ENCODE measurements around the gene FAHD1.

FAHD1 gene

GRCh38 chr16:1822801-1823200, 4.2 kb upstream of the FAHD1 start:
- H3K4me3 ChIP-seq, result no peak overlapping the region
- H3K36me3 ChIP-seq (ENCODE audit: insufficient read depth, low read length), result no peaks in the 10 kb centered on the region
- no peak for DNase-seq (ENCODE audit: low read depth, low spot score)
- no peak overlapping the region for H3K27ac ChIP-seq
- TF ChIP-seq FOXP2 (optimal IDR thresholded peaks at IDR 0.05; ENCODE audit: control extremely low read depth, extremely low read length, insufficient read depth) (no peak), POLR2AphosphoS5 (IDR thresholded peaks at IDR 0.05; ENCODE audit: borderline replicate concordance, low read depth, low read length) (no peak), EZH2 (IDR thresholded peaks at IDR 0.05) (no peak)
- H3K9me3 ChIP-seq (ENCODE audit: low read depth, low read length), result no peaks in the 10 kb centered on the region
- no peak overlapping the region for H3K9ac ChIP-seq (ENCODE audit: insufficient read length)

GRCh38 chr16:1823821-1824220, 3.2 kb upstream of the FAHD1 start:
- no peak overlapping the region for H3K27ac ChIP-seq
- no peaks in the 10 kb centered on the region for H3K9me3 ChIP-seq (ENCODE audit: low read depth, low read length)
- TF ChIP-seq FOXP2 (optimal IDR thresholded peaks at IDR 0.05; ENCODE audit: control extremely low read depth, extremely low read length, insufficient read depth) (no peak), POLR2AphosphoS5 (IDR thresholded peaks at IDR 0.05; ENCODE audit: borderline replicate concordance, low read depth, low read length) (no peak), EZH2 (IDR thresholded peaks at IDR 0.05) (no peak)
- no peak overlapping the region for H3K4me3 ChIP-seq
- no peak overlapping the region for H3K9ac ChIP-seq (ENCODE audit: insufficient read length)
- no peaks in the 10 kb centered on the region for H3K36me3 ChIP-seq (ENCODE audit: insufficient read depth, low read length)
- DNase-seq (ENCODE audit: low read depth, low spot score), result no peak

DNA sequence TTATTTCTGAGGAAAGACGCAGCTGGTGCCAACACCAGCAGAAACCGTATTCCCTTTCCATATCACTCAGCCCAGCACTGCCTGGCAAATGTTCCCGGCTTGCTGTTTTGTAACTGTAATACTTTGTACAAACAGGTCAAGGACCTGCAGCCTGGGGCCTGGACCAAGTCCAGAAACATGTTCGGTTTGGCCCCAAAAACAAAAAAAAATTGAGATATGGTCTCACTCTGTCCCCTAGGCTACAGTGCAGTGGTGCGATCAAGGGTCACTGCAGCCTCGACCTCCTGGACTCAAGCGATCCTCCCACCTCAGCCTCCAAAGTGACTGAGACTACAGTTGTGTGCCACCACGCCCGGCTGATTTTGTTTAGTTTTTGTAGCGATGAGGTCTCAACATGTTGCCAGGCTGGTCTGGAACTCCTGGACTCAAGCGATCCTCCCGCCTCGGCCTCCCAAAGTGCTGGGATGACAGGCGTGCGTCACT, 1.6 kb upstream of the FAHD1 start:
- no peaks in the 10 kb centered on the region for H3K9me3 ChIP-seq (ENCODE audit: low read depth, low read length)
- H3K9ac ChIP-seq (ENCODE audit: insufficient read length), result no peak overlapping the region
- peak overlapping the region; percentile 95; the same call in 1 of the 2 replicates for H3K4me3 ChIP-seq
- no peak overlapping the region for H3K27ac ChIP-seq
- no peak for DNase-seq (ENCODE audit: low read depth, low spot score)
- TF ChIP-seq FOXP2 (optimal IDR thresholded peaks at IDR 0.05; ENCODE audit: control extremely low read depth, extremely low read length, insufficient read depth) (no peak), POLR2AphosphoS5 (IDR thresholded peaks at IDR 0.05; ENCODE audit: borderline replicate concordance, low read depth, low read length) (no peak)
- H3K36me3 ChIP-seq (ENCODE audit: insufficient read depth, low read length), result no peaks in the 10 kb centered on the region

DNA sequence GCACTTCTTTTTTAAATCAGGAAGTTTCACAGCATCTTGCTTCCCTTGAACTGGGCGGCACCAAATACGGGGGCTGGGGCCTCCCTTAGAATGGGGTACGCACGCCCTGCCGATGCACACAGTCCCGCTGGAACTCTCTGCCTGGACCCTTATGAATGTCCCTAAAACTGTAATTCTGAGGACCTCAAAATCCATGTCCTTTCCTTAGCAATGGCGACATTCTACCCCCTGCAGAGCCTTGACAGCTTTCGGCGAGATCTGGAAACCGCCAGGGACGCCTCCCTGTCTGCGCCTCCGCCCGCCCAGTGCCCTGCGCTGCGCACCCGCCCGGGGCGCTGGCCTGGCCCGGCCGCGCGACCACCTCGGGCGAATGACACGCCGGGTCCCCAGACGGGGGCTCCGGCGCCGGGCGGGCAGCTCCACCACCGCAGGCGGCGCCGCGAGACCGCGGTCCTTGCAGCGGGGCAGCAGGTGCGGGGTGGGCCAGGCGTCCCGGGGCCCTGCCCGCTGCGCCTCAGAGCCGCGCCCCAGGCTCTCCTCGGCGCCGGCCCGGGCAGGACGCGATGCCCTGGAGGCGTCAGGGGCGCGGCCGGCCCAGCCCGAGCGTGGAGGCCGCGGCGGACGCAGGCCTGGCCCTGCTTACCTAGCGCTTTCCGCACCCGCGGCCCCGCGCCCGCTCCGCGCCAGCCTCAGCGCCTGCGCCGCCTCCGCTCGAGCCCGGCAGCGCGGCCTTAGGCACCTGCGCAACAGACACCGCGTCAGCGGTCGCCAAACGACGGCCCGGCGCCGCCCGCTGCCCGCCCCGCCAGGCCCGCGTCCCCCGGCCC, 929 bp upstream of the FAHD1 start:
- Histone ChIP-seq H3K36me3 (ENCODE audit: insufficient read depth, low read length) (no peaks in the 10 kb centered on the region), H3K4me3 (peak overlapping the region; percentile 95), H3K9ac (ENCODE audit: insufficient read length) (no peak overlapping the region), H3K9me3 (ENCODE audit: low read depth, low read length) (no peaks in the 10 kb centered on the region), H3K27ac (no peak overlapping the region)
- DNase-seq (ENCODE audit: low read depth, low spot score), result no peak
- TF ChIP-seq EZH2 (IDR thresholded peaks at IDR 0.05) (no peak), FOXP2 (optimal IDR thresholded peaks at IDR 0.05; ENCODE audit: control extremely low read depth, extremely low read length, insufficient read depth) (no peak), POLR2AphosphoS5 (IDR thresholded peaks at IDR 0.05; ENCODE audit: borderline replicate concordance, low read depth, low read length) (no peak)

DNA sequence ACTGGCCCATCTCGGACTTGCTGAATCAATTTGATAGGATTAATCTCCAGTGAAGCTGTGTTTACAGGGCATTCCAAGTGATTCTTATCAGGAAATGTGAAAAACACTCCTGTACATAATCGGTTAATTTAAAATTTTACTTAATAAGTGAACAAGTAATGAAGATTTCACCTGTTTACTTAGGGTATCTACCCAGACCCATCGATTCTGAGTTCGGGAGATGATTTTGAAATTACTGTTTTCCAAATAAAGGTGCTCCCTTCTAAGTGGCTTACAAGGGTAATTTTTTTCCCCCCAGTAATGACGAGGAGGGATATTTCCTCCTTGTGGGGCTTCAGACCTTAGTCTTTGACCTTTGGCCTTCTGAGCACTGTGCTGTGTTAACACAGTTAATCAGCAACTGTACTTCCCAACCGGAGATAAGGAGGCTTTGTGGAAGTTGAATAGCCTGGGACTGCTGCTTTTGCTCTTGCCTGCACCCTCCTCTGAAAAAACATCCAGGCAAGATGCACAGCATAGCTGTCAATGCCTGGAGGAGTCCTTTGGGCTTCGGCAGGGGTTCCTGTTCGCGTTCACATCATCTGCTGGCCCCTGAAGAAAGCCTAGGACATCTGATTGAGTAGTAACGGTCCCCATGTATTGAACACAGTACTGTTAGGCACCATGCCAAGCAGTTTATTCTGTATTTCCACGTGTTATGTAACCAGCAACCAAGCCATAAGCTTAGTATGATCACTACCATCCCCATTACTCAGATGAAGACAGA, 1.8 kb downstream of the FAHD1 start:
- H3K4me3 ChIP-seq, result no peak overlapping the region
- no peak overlapping the region for H3K9ac ChIP-seq (ENCODE audit: insufficient read length)

DNA sequence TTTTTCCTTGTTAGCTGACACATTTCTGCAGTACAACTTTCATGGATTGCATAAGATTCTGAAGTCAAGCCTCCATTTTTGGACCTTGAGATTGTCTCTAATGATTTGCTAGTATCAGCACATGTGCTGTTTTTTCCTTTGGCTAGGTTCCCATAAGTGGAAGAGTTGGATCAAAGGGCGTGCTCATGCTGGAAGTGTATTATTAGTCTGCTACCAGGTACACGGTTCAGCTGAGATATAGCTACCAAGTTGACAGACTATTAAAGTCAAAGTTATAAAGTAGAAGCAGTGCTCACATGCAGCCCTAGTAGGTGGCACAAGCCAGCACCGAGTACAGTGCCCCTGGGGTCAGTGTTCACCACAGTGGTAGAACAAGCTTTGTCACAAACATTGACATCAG, 3.2 kb downstream of the FAHD1 start:
- no peak for DNase-seq (ENCODE audit: low read depth, low spot score)
- no peak for TF ChIP-seq POLR2AphosphoS5 (IDR thresholded peaks at IDR 0.05; ENCODE audit: borderline replicate concordance, low read depth, low read length)
- no peak for TF ChIP-seq FOXP2 (optimal IDR thresholded peaks at IDR 0.05; ENCODE audit: control extremely low read depth, extremely low read length, insufficient read depth)
- no peak for TF ChIP-seq EZH2 (IDR thresholded peaks at IDR 0.05)
- Histone ChIP-seq H3K9me3 (ENCODE audit: low read depth, low read length) (no peaks in the 10 kb centered on the region), H3K4me3 (no peak overlapping the region), H3K27ac (no peak overlapping the region), H3K36me3 (ENCODE audit: insufficient read depth, low read length) (no peaks in the 10 kb centered on the region), H3K9ac (ENCODE audit: insufficient read length) (no peak overlapping the region)

More for the DNA sequence above, 1.8 kb downstream of the FAHD1 start:
- H3K27ac ChIP-seq, result no peak overlapping the region
- H3K9me3 ChIP-seq (ENCODE audit: low read depth, low read length), result no peaks in the 10 kb centered on the region
- TF ChIP-seq POLR2AphosphoS5 (IDR thresholded peaks at IDR 0.05; ENCODE audit: borderline replicate concordance, low read depth, low read length), result no peak
- no peak for TF ChIP-seq FOXP2 (optimal IDR thresholded peaks at IDR 0.05; ENCODE audit: control extremely low read depth, extremely low read length, insufficient read depth)
- no peak for TF ChIP-seq EZH2 (IDR thresholded peaks at IDR 0.05)
- H3K36me3 ChIP-seq (ENCODE audit: insufficient read depth, low read length), result no peaks in the 10 kb centered on the region
- no peak for DNase-seq (ENCODE audit: low read depth, low spot score)

DNA sequence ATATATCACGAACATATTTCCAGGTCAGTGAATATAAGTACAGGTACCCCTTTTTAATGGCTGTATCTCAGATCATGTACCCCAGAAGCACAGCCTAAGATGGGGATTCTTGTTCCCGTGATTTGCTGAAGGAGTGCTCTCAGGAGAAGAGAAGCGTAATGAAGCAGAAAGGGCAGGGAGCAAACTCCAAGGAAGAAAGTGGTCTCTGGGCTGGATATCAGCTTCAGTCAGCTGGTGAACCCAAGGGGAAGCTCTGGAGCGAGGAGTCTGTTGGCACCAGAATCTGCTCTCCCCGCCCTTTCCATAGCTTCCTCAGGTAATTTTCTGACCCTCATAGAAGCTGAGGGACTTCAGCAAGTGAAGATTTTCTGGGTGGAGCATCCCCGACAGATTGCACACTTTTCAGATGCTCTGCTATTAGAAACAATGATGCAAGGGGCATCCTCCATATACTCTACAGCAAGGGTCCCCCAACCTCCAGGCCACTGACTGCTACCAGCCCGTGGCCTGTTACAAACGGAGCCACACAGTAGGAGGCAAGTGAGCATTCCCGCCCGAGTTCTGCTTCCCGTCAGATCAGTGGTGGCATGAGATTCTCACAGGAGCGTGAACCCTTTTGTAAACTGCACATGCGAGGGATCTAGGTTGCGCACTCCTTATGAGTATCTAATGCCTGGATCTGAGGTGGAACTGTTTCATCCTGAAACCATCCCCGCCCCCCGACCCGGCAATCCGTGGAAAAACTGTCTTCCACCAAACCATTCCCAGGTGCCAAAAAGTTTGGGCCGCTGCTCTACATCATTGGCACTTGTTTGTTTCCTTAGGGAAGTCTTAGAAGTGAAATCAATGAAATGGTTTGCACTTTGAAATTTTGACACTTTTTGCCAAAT, 4.4 kb downstream of the FAHD1 start:
- Histone ChIP-seq H3K36me3 (ENCODE audit: insufficient read depth, low read length) (no peaks in the 10 kb centered on the region), H3K4me3 (no peak overlapping the region), H3K9me3 (ENCODE audit: low read depth, low read length) (no peaks in the 10 kb centered on the region), H3K9ac (ENCODE audit: insufficient read length) (no peak overlapping the region), H3K27ac (no peak overlapping the region)
- DNase-seq (ENCODE audit: low read depth, low spot score), result no peak
- TF ChIP-seq EZH2 (IDR thresholded peaks at IDR 0.05) (no peak), POLR2AphosphoS5 (IDR thresholded peaks at IDR 0.05; ENCODE audit: borderline replicate concordance, low read depth, low read length) (no peak), FOXP2 (optimal IDR thresholded peaks at IDR 0.05; ENCODE audit: control extremely low read depth, extremely low read length, insufficient read depth) (no peak)

Measured in SK-N-MC (cell line).